Hepatocyte (in vitro differentiated cells): Measurements from ENCODE around the gene NGFR. TPM values are rescaled to one million over a fixed set of nuclear protein-coding genes. Genes with fewer than 3 reads are reported as not detected.

ENCODE experiments used
- DNase-seq: peaks from one replicate; pipeline ENCODE4 v3.0.0-alpha.2; 2016; ENCODE audit warnings: low spot score
- H2AFZ ChIP-seq: fragments of 200-600 bp; sonication (generic); 2 replicates; pipeline ENCODE4 v1.6.0; 2016; ENCODE audit warnings: antibody characterized with exemption, mild to moderate bottlenecking
- H3K27ac ChIP-seq: fragments of 200-600 bp; sonication (generic); 2 replicates; pipeline ENCODE4 v1.5.1; 2016; ENCODE audit warnings: mild to moderate bottlenecking
- H3K27me3 ChIP-seq: fragments of 200-600 bp; sonication (generic); 2 replicates; pipeline ENCODE4 v1.6.1; 2016
- H3K36me3 ChIP-seq: fragments of 200-600 bp; sonication (generic); replicated peaks from 2 replicates; pipeline ENCODE4 v1.5.1; 2016; ENCODE audit warnings: low read depth; ENCODE audit not compliant: insufficient read depth
- H3K4me1 ChIP-seq: fragments of 200-600 bp; sonication (generic); 2 replicates; pipeline ENCODE4 v1.5.1; 2016; ENCODE audit warnings: mild to moderate bottlenecking, moderate library complexity; ENCODE audit not compliant: insufficient read depth
- H3K4me2 ChIP-seq: fragments of 200-600 bp; sonication (generic); 2 replicates; pipeline ENCODE4 v1.6.0; 2016
- H3K4me3 ChIP-seq: fragments of 200-600 bp; sonication (generic); 2 replicates; pipeline ENCODE4 v1.5.1; 2016; ENCODE audit warnings: mild to moderate bottlenecking
- H3K79me2 ChIP-seq: fragments of 200-600 bp; sonication (generic); 2 replicates; pipeline ENCODE4 v1.6.0; 2017; ENCODE audit warnings: mild to moderate bottlenecking
- H3K9me2 ChIP-seq: fragments of 200-600 bp; sonication (generic); replicated peaks from 2 replicates; pipeline ENCODE4 v1.6.0; 2017; ENCODE audit warnings: mild to moderate bottlenecking; ENCODE audit not compliant: insufficient read depth
- H3K9me3 ChIP-seq: fragments of 200-600 bp; sonication (generic); 2 replicates; pipeline ENCODE4 v1.5.1; 2016; ENCODE audit warnings: low read depth, mild to moderate bottlenecking
- H4K20me1 ChIP-seq: fragments of 200-600 bp; sonication (generic); 2 replicates; pipeline ENCODE4 v1.6.0; 2016; ENCODE audit warnings: mild to moderate bottlenecking; ENCODE audit not compliant: insufficient read depth, poor library complexity, severe bottlenecking
- EZH2 ChIP-seq: fragments of 200-600 bp; sonication (generic); IDR thresholded peaks from 2 replicates; pipeline ENCODE4 v1.6.1; 2016; ENCODE audit warnings: antibody characterized with exemption, mild to moderate bottlenecking, borderline replicate concordance
- EZH2phosphoT487 ChIP-seq: fragments of 200-600 bp; sonication (generic); IDR thresholded peaks from one replicate; pipeline ENCODE4 v1.6.1; 2018; ENCODE audit warnings: antibody characterized with exemption, mild to moderate bottlenecking, low read depth, moderate library complexity; ENCODE audit not compliant: unreplicated experiment, severe bottlenecking
- WGBS: methylation state at CpG from one replicate; pipeline ENCODE4 v1.1.6; 2016; ENCODE audit warnings: low lambda C conversion rate; ENCODE audit errors: missing lambda C conversion rate; 5-methylcytosine and 5-hydroxymethylcytosine counted together
- polyA plus RNA-seq: library from polyadenylated mRNA; unstranded; fragments of >200 nt; fragmentation: Nextera tagmentation; extraction: Ambion mirVana; gene quantifications from 2 replicates; pipeline ENCODE4 v1.2.1, GENCODE V29; 2016
- total RNA-seq: library from RNA; depleted of rRNA; stranded (reverse); fragments of >200 nt; gene quantifications from 2 replicates; pipeline ENCODE4 v1.2.3, GENCODE V29; 2014
- TF ChIP-seq, protein P1 (sequence below): fragments of 200-600 bp; sonication (generic); IDR thresholded peaks from 2 replicates; pipeline ENCODE4 v1.5.1; 2016; ENCODE audit warnings: antibody characterized with exemption, mild to moderate bottlenecking; ENCODE audit not compliant: poor library complexity

The NGFR gene
- total and polyA plus RNA-seq, 2 experiments from 2014 or later = 3.6 to 5.6 TPM

DNA sequence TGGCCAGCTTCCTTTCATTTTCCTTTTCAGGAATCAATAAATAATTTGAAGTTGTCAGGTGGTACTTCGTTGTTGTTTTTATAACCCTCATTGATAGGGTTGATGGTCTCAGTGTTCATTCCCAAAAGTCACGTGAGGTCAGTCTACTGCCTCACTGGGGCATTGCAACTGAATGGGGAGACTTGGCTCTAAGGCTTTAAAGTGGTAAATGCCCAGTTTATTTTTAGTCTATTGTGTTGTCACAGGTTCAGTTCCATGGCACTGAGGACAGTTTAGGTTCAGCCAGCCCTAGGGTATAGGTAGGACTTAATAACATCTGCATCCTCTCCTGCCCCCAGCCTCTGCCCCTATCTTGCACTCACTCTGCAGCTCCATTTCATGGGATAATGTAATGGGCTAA, 33.5 kb upstream of the NGFR start:
- peaks cover 3% of the 10 kb centered on the region for H3K4me1 ChIP-seq
- H2AFZ ChIP-seq = no peak overlapping the region
- no peak overlapping the region for H3K27ac ChIP-seq
- 75% methylated on average over 2 of the region's 2 CpGs for WGBS
- H3K4me3 ChIP-seq = no peak overlapping the region
- peaks cover 24% of the 10 kb centered on the region for H3K27me3 ChIP-seq
- no peaks in the 10 kb centered on the region for H3K36me3 ChIP-seq
- no peaks in the 10 kb centered on the region for H3K9me3 ChIP-seq
- no peak overlapping the region for H3K4me2 ChIP-seq
- TF ChIP-seq EZH2phosphoT487 (no peak), EZH2 (no peak)
- TF ChIP-seq, protein P1, sequence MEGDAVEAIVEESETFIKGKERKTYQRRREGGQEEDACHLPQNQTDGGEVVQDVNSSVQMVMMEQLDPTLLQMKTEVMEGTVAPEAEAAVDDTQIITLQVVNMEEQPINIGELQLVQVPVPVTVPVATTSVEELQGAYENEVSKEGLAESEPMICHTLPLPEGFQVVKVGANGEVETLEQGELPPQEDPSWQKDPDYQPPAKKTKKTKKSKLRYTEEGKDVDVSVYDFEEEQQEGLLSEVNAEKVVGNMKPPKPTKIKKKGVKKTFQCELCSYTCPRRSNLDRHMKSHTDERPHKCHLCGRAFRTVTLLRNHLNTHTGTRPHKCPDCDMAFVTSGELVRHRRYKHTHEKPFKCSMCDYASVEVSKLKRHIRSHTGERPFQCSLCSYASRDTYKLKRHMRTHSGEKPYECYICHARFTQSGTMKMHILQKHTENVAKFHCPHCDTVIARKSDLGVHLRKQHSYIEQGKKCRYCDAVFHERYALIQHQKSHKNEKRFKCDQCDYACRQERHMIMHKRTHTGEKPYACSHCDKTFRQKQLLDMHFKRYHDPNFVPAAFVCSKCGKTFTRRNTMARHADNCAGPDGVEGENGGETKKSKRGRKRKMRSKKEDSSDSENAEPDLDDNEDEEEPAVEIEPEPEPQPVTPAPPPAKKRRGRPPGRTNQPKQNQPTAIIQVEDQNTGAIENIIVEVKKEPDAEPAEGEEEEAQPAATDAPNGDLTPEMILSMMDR = no peak
- no peak for DNase-seq
- no peaks in the 10 kb centered on the region for H4K20me1 ChIP-seq
- H3K9me2 ChIP-seq = no peaks in the 10 kb centered on the region
- H3K79me2 ChIP-seq = no peaks in the 10 kb centered on the region

DNA sequence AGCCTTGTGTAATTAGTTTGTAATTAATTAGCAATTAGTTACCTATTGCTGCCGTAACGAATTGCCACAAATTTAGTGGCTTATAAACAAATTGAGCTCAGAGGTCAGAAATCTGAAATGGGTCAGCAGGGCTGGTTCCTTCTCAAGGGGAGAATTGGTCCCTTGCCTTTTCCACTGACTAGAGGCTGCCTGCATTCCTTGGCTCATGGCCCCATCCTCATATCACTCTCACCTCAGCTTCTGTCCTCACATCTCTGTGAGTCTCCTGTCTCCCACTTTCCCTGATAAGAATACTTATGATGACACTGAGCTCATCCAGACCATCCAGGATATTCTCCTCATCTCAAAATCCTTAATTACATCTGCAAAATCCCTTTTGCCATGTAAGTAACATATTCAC, 31.0 kb upstream of the NGFR start:
- Histone ChIP-seq H3K4me2 (no peak overlapping the region), H3K9me3 (no peaks in the 10 kb centered on the region), H3K79me2 (no peaks in the 10 kb centered on the region), H3K9me2 (no peaks in the 10 kb centered on the region), H3K36me3 (no peaks in the 10 kb centered on the region), H3K27me3 (peaks cover 37% of the 10 kb centered on the region), H4K20me1 (no peaks in the 10 kb centered on the region), H2AFZ (no peak overlapping the region), H3K4me1 (no peaks in the 10 kb centered on the region), H3K4me3 (no peak overlapping the region), H3K27ac (no peak overlapping the region)
- no peak for TF ChIP-seq EZH2phosphoT487
- no peak for TF ChIP-seq EZH2
- TF ChIP-seq, protein P1 = no peak
- WGBS = 68% methylated on average over 2 of the region's 2 CpGs
- no peak for DNase-seq

DNA sequence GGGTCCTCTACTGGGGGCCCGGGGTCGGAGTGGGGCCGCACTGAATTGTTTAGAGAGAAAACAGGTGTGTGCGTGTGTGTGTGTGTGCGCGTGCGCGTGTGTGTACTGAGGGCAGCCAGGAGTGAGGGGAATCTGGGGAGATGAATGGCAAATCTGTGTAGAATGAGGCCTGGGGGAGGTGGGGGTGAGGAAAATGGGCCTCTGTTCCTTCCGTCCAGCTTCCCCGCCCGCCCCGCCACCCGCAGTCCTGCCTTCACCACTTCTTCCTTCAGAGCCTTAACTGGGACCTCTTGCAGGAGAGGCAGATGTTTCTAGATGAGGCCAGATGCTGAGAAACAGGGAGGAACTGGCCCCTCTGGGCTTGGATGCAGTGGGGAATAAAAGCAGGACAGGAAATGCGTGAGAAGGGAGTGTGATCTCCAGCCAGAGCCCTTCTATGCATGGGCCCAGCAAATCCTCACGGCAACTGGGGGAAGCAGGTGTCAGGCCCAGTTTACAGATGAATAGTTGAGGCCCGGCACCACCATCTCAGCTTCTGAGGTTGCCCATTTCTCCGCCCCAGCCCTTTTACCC, 29.7 kb upstream of the NGFR start:
- Histone ChIP-seq H3K9me2 (no peaks in the 10 kb centered on the region), H3K27me3 (peaks cover 39% of the 10 kb centered on the region), H3K27ac (no peak overlapping the region), H3K36me3 (no peaks in the 10 kb centered on the region), H3K4me1 (peaks cover 5% of the 10 kb centered on the region), H3K79me2 (no peaks in the 10 kb centered on the region), H3K4me2 (no peak overlapping the region), H3K9me3 (no peaks in the 10 kb centered on the region), H2AFZ (no peak overlapping the region), H3K4me3 (no peak overlapping the region), H4K20me1 (no peaks in the 10 kb centered on the region)
- TF ChIP-seq EZH2 = no peak
- TF ChIP-seq, protein P1 = no peak
- no peak for TF ChIP-seq EZH2phosphoT487
- WGBS = 86% methylated on average over 17 of the region's 17 CpGs
- no peak for DNase-seq
